HG03378 (cell line): Measurements from ENCODE around the gene MON1A.
"Not testable (repeated sequence)": the region's sequence is repeated elsewhere in the genome, so short reads cannot be mapped to it uniquely, and the experiment has no call there.

Source experiments
- ATAC-seq: cut with Tn5 transposase; IDR thresholded peaks from one replicate; pipeline ENCODE4 v1.9.1; 2021; ENCODE audit warnings: mild to moderate bottlenecking, moderate library complexity; ENCODE audit not compliant: unreplicated experiment

The MON1A gene

GRCh38 chr3:49929291-49930167 lies at the start of gene MON1A:
MON1A (minus strand) TSS chr3:49929811; CDS start chr3:49913346, 16,465 bp downstream.
- peak; percentile 77 for ATAC-seq

- no peak for ATAC-seq
Observed at GRCh38 chr3:49976942-49977341, 47.3 kb upstream of the MON1A start.

- no peak for ATAC-seq
Observed at GRCh38 chr3:49972656-49973055, 43.0 kb upstream of the MON1A start.

GRCh38 chr3:49968346-49968745 lies 38.7 kb upstream of the MON1A start:
- no peak for ATAC-seq

GRCh38 chr3:49967291-49967690 lies 37.7 kb upstream of the MON1A start:
- no peak for ATAC-seq

- ATAC-seq = no peak
Observed at GRCh38 chr3:49966233-49966942, 36.8 kb upstream of the MON1A start.

GRCh38 chr3:49955636-49956035 lies 26.0 kb upstream of the MON1A start:
- ATAC-seq = no peak

- ATAC-seq = no peak
Observed at GRCh38 chr3:49952924-49953323, 23.3 kb upstream of the MON1A start.

- no peak for ATAC-seq
Observed at GRCh38 chr3:49942651-49943050, 13.0 kb upstream of the MON1A start.

GRCh38 chr3:49940667-49941249 lies 11.1 kb upstream of the MON1A start:
- no peak for ATAC-seq

GRCh38 chr3:49939858-49940666 lies 10.5 kb upstream of the MON1A start, which contains the start of gene RBM6:
RBM6 (plus strand) TSS chr3:49940150; CDS start chr3:49962642, 22,492 bp downstream.
- ATAC-seq = peak; percentile 83

GRCh38 chr3:49937090-49937489 lies 7.5 kb upstream of the MON1A start:
- no peak for ATAC-seq

- ATAC-seq = not testable (repeated sequence)
Observed at GRCh38 chr3:49932281-49932680, 2.7 kb upstream of the MON1A start.

GRCh38 chr3:49930922-49931321 lies 1.3 kb upstream of the MON1A start:
- ATAC-seq = no peak

- no peak for ATAC-seq
Observed at GRCh38 chr3:49930168-49930690, 618 bp upstream of the MON1A start.

GRCh38 chr3:49928481-49929017 lies 1.1 kb downstream of the MON1A start:
- no peak for ATAC-seq

GRCh38 chr3:49927798-49928197 lies 1.8 kb downstream of the MON1A start:
- no peak for ATAC-seq

GRCh38 chr3:49926117-49926728 lies 3.4 kb downstream of the MON1A start:
- ATAC-seq = no peak

- no peak for ATAC-seq
Observed at GRCh38 chr3:49925485-49925884, 4.1 kb downstream of the MON1A start.

- no peak for ATAC-seq
Observed at GRCh38 chr3:49924683-49925082, 4.9 kb downstream of the MON1A start.
